ENCODE measurements around the gene DNPEP.

DNA sequence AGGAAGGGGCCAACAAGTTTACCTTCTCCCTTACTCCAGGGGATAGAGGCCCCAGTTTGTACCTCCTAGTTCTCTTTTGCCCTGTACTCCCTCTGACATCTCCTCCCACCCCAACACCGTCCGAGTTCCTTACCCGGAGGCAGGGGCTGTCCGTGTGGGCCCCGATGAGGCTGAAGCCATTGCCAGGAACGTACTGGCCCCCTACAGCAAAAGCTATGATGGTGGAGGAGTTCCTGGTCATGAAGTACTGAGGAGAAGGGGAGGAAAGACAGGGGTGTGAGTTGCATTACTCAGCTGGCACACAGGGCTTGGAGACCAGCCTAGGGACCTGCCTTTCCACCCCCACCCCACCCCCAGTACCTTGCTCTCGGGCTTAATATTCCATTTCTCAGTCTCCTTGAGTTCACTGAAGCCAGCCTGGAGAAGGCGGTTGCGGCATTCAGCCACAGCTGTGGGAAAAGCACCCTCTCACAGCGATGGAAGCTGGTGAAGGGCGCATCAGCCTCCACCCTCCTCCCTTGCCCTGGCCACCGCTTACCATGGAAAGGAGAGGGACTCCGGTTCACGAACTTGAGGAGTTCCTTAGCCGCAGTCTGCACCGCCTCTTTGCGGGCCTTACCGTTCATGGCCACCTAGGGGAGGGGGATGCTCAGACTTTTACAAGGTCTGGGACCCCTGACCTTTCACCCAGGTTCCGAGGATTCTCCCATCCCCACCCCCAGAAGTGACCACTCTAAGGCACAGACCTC is 1.0 kb downstream of the DNPEP start:
- TF ChIP-seq, protein P1, sequence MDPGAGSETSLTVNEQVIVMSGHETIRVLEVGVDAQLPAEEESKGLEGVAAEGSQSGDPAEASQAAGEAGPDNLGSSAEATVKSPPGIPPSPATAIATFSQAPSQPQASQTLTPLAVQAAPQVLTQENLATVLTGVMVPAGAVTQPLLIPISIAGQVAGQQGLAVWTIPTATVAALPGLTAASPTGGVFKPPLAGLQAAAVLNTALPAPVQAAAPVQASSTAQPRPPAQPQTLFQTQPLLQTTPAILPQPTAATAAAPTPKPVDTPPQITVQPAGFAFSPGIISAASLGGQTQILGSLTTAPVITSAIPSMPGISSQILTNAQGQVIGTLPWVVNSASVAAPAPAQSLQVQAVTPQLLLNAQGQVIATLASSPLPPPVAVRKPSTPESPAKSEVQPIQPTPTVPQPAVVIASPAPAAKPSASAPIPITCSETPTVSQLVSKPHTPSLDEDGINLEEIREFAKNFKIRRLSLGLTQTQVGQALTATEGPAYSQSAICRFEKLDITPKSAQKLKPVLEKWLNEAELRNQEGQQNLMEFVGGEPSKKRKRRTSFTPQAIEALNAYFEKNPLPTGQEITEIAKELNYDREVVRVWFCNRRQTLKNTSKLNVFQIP (CRISPR knock-in tag; IDR thresholded peaks at IDR 0.05; ENCODE audit: borderline replicate concordance, low read depth) = no peak
- TF ChIP-seq PPARA (CRISPR knock-in tag; IDR thresholded peaks at IDR 0.05; ENCODE audit: borderline replicate concordance) (no peak), SNAI2 (CRISPR knock-in tag; IDR thresholded peaks at IDR 0.05) (no peak)

All from SK-N-SH treated with all-trans-retinoic acid at 6 μM for 48 hours (cell line).